ENCODE data around the gene CAMKMT. TPM values are rescaled to one million over a fixed set of nuclear protein-coding genes. Genes with fewer than 3 reads are reported as not detected.

CAMKMT gene
- total RNA-seq, 2 donors from 2014 or later, result 10.7 to 11.6 TPM

- no peaks in the 10 kb centered on the region for H3K4me1 ChIP-seq
- H3K9me3 ChIP-seq, result no peaks in the 10 kb centered on the region
- no peaks in the 10 kb centered on the region for H3K36me3 ChIP-seq
- DNase-seq, result no peak
- no peak overlapping the region for H3K4me3 ChIP-seq
- no peak for TF ChIP-seq CTCF (IDR thresholded peaks at IDR 0.05)
- H3K27me3 ChIP-seq, result no peaks in the 10 kb centered on the region
- H3K27ac ChIP-seq, result no peak overlapping the region
- intact Hi-C loops (cut with DNase I), result no loop called here
- no peak overlapping the region for H3K9ac ChIP-seq (ENCODE audit: low read depth in 2 of 2, low read length in 2 of 2)
Measured at GRCh38 chr2:44817673-44818335, 456.1 kb downstream of the CAMKMT start.

- H3K27me3 ChIP-seq, result no peaks in the 10 kb centered on the region
- no peaks in the 10 kb centered on the region for H3K9me3 ChIP-seq
- intact Hi-C loops (cut with DNase I), result no loop called here
- no peaks in the 10 kb centered on the region for H3K36me3 ChIP-seq
- no peak overlapping the region for H3K27ac ChIP-seq
- no peak overlapping the region for H3K9ac ChIP-seq (ENCODE audit: low read depth in 2 of 2, low read length in 2 of 2)
- no peak overlapping the region for H3K4me3 ChIP-seq
- no peaks in the 10 kb centered on the region for H3K4me1 ChIP-seq
- no peak for TF ChIP-seq CTCF (IDR thresholded peaks at IDR 0.05)
- DNase-seq, result no peak
Measured at GRCh38 chr2:44819061-44819460, 457.3 kb downstream of the CAMKMT start.

GRCh38 chr2:44821500-44821899, 459.8 kb downstream of the CAMKMT start:
- no peak overlapping the region for H3K9ac ChIP-seq (ENCODE audit: low read depth in 2 of 2, low read length in 2 of 2)
- H3K4me1 ChIP-seq, result no peaks in the 10 kb centered on the region
- H3K36me3 ChIP-seq, result no peaks in the 10 kb centered on the region
- no peak for DNase-seq
- no peaks in the 10 kb centered on the region for H3K9me3 ChIP-seq
- H3K27ac ChIP-seq, result no peak overlapping the region
- intact Hi-C loops (cut with DNase I), result no loop called here
- no peak for TF ChIP-seq CTCF (IDR thresholded peaks at IDR 0.05)
- H3K27me3 ChIP-seq, result no peaks in the 10 kb centered on the region
- no peak overlapping the region for H3K4me3 ChIP-seq

GRCh38 chr2:44822174-44822573, 460.4 kb downstream of the CAMKMT start:
- intact Hi-C loops (cut with DNase I), result no loop called here
- no peak overlapping the region for H3K27ac ChIP-seq
- TF ChIP-seq CTCF (IDR thresholded peaks at IDR 0.05), result no peak
- no peaks in the 10 kb centered on the region for H3K27me3 ChIP-seq
- no peaks in the 10 kb centered on the region for H3K4me1 ChIP-seq
- no peaks in the 10 kb centered on the region for H3K9me3 ChIP-seq
- DNase-seq, result no peak
- H3K36me3 ChIP-seq, result no peaks in the 10 kb centered on the region
- H3K9ac ChIP-seq (ENCODE audit: low read depth in 2 of 2, low read length in 2 of 2), result no peak overlapping the region
- H3K4me3 ChIP-seq, result no peak overlapping the region

Other genes starting within 250 kb of the CAMKMT start
- gene PPM1B, start 193.1 kb upstream of the CAMKMT start, total RNA-seq, result 10 to 100 TPM; 50.8 to 77.9 TPM
- gene SLC3A1, start 86.5 kb upstream of the CAMKMT start, total RNA-seq, result 10 to 100 TPM in 1 of 2 donors, 1 to 10 TPM in 1; 5.5 to 36.5 TPM
- 10 to 100 TPM; 29.6 to 35.6 TPM for gene PREPL, start 453 bp upstream of the CAMKMT start, total RNA-seq

All from colonic mucosa (tissue), 4 donors.